Stimulated activated naive B cell treated with anti-CD40 and anti-IgM and Interleukin-4, amounts not matched to agents 10 μg/mL and 1 μg/mL and 100 μg/mL, for 72 hours (primary cell): ENCODE data around the gene IPO4.

ENCODE experiments used
- ATAC-seq, 2 donors: fragments of 150-1000 bp; cut with Tn5 transposase; replicated peaks; 2 replicates each; pipeline ENCODE4 v1.10.0; 2021; ENCODE audit warnings: moderate library complexity in 1 of 2
- DNase-seq: peaks from one replicate; pipeline ENCODE4 v3.0.0; 2021
- H3K27ac Mint-ChIP-seq: one replicate; pipeline ENCODE4 v1.8.0; 2022; ENCODE audit warnings: mild to moderate bottlenecking, mixed read lengths
- H3K27me3 Mint-ChIP-seq, 2 donors: one replicate each; pipeline ENCODE4 v1.8.0; 2022; ENCODE audit warnings: mixed read lengths in 2 of 2
- H3K36me3 Mint-ChIP-seq, 2 donors: one replicate each; pipeline ENCODE4 v1.8.0; 2022; ENCODE audit warnings: mixed read lengths in 2 of 2, mild to moderate bottlenecking in 1 of 2
- H3K4me1 Mint-ChIP-seq, 2 donors: one replicate each; pipeline ENCODE4 v1.8.0; 2022; ENCODE audit warnings: mixed read lengths in 2 of 2, mild to moderate bottlenecking in 1 of 2
- H3K4me3 Mint-ChIP-seq, 2 donors: one replicate each; pipeline ENCODE4 v1.8.0; 2022; ENCODE audit warnings: mild to moderate bottlenecking in 2 of 2, mixed read lengths in 2 of 2, moderate library complexity in 1 of 2
- H3K9me3 Mint-ChIP-seq, 2 donors: one replicate each; pipeline ENCODE4 v1.8.0; 2022; ENCODE audit warnings: mixed read lengths in 2 of 2, mild to moderate bottlenecking in 1 of 2

The IPO4 gene

DNA sequence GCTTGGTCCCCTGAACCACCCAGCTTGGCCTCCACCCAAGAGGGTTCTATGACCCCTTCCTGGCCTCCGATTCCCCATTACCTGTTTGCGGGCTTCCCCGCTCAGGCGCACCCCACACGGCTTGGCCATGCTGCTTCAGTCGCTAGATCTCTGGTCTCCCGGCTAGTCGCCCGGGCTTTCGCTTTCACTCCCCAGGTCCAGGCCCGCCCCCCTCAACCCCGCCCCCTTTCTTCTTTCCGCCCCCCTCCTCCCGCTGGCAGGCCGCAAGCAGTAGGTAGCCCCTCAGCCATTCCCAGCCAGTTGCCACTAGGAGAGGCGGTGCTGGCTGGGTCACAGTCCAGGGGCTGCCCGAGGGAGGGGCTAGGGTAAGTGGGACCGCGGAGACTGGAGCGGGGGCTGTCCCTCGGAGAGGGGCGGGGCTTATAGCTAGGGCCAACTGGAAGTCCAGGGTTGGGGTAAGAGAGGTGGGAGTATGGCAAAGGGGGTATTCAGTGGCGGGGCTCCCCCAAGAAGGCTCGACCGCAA, 42.1 kb downstream of the IPO4 start, which contains the start of gene PSME2:
TSS of gene PSME2 (minus strand) at position 158 of the 525 bp plus-strand sequence. CDS start at position 129, 29 bp downstream.
- H3K27ac Mint-ChIP-seq: peak within 1 kb of the TSS; percentile 97
- H3K4me3 Mint-ChIP-seq: peak within 1 kb of the TSS; percentile 96 to 97
- DNase-seq: peak; percentile 97
- peaks cover 54 to 59% of the 10 kb centered on the region in 2 donors for H3K36me3 Mint-ChIP-seq
- peaks cover 45 to 76% of the 10 kb centered on the region in 2 donors for H3K4me1 Mint-ChIP-seq
- no peaks in the 10 kb centered on the region for H3K9me3 Mint-ChIP-seq
- no peaks in the 10 kb centered on the region for H3K27me3 Mint-ChIP-seq
- ATAC-seq: peak; percentile 79 to 80

GRCh38 chr14:24145690-24146452, 42.7 kb downstream of the IPO4 start:
- DNase-seq: no peak
- ATAC-seq: no peak
- peaks cover 49 to 56% of the 10 kb centered on the region in 2 donors for H3K36me3 Mint-ChIP-seq
- no peaks in the 10 kb centered on the region for H3K9me3 Mint-ChIP-seq
- H3K27me3 Mint-ChIP-seq: no peaks in the 10 kb centered on the region
- peak overlapping the region; percentile 97 for H3K27ac Mint-ChIP-seq
- peaks cover 44 to 76% of the 10 kb centered on the region in 2 donors for H3K4me1 Mint-ChIP-seq
- peak overlapping the region; percentile 96 to 97 for H3K4me3 Mint-ChIP-seq

DNA sequence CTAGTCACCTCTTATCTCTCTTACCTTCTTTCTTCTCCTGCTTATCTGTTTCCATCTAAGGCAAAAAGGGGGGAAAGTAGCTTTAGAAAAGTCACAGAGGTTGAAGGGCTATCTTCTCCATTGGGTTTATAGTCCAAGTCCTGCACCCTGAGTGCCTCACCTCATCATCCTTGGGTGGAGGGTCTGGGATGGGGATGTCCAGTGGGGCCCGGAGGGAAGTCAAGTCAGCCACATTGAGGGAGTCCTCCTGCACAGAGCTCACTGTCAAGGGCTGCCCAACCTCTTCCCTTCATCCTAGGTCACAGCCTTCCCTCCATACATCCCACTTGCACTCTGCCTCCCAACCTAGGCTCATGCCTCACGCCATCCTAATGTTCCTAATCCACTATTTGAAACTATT, 43.4 kb downstream of the IPO4 start:
- H3K9me3 Mint-ChIP-seq: no peaks in the 10 kb centered on the region
- no peak for DNase-seq
- H3K4me1 Mint-ChIP-seq: peaks cover 44 to 75% of the 10 kb centered on the region in 2 donors
- H3K27ac Mint-ChIP-seq: peak overlapping the region; percentile 97
- H3K36me3 Mint-ChIP-seq: peaks cover 43 to 53% of the 10 kb centered on the region in 2 donors
- H3K4me3 Mint-ChIP-seq: peak overlapping the region; percentile 96 to 97
- H3K27me3 Mint-ChIP-seq: no peaks in the 10 kb centered on the region
- ATAC-seq: no peak

- DNase-seq (no peak), ATAC-seq (no peak)
- Mint-ChIP-seq H3K27me3 (no peaks in the 10 kb centered on the region), H3K36me3 (peaks cover 43 to 52% of the 10 kb centered on the region in 2 donors), H3K9me3 (no peaks in the 10 kb centered on the region), H3K4me1 (peaks cover 43 to 77% of the 10 kb centered on the region in 2 donors), H3K27ac (no peak overlapping the region), H3K4me3 (no peak overlapping the region)
These were observed 44.2 kb downstream of the IPO4 start for GRCh38 chr14:24144451-24144850.

GRCh38 chr14:24143511-24143910, 45.1 kb downstream of the IPO4 start:
- ATAC-seq: no peak
- H3K4me1 Mint-ChIP-seq: peaks cover 46 to 77% of the 10 kb centered on the region in 2 donors
- H3K4me3 Mint-ChIP-seq: no peak overlapping the region
- H3K36me3 Mint-ChIP-seq: peaks cover 46 to 55% of the 10 kb centered on the region in 2 donors
- H3K27ac Mint-ChIP-seq: no peak overlapping the region
- no peaks in the 10 kb centered on the region for H3K9me3 Mint-ChIP-seq
- DNase-seq: no peak
- H3K27me3 Mint-ChIP-seq: no peaks in the 10 kb centered on the region

DNA sequence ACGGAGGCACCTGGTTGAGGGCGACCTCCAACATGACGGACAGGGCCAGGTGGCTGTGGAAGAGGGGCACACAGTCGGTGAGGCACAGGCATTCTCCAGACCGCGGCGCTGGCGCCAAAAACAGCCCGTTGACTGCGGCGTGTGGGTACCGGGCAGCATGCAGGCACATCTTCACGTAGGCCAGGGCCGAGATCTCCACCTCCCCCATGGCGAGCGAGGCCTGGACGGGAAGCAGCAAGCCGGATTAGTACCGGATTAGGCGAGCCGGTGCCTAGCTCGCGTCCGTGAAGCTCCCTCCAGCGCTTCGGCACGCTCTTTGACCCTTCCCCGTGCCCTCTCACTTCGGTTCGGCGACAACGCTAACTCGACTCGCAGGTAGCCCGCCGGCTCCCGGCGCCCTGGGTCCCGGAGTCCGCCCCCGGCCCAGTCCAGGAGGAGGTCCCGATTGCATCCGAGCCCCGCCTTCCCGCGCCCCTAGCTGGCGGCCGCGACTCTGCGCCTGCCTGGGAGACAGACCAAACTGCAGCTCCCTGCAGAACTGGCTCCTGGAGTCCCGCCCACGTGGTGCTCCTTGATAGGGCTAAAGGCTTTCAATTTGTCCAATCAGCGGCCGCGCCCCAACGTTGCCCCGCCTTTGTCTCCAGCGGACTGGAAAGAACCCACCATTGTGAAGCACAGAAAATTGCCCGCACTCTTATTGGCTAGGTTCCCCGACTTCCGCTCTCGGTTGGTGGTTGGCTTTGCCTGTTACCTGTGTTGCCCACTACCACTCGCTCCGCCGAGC, 47.3 kb downstream of the IPO4 start, which contains the start of gene EMC9:
TSS of gene EMC9 (minus strand) at position 495 of the 784 bp plus-strand sequence. CDS start at position 208, 287 bp downstream.
- H3K36me3 Mint-ChIP-seq: peaks cover 54 to 67% of the 10 kb centered on the region in 2 donors
- peaks cover 56 to 86% of the 10 kb centered on the region in 2 donors for H3K4me1 Mint-ChIP-seq
- H3K27ac Mint-ChIP-seq: peak within 1 kb of the TSS; percentile 88
- no peaks in the 10 kb centered on the region for H3K27me3 Mint-ChIP-seq
- DNase-seq (peak; percentile 98), ATAC-seq (peak; percentile 88 to 89)
- no peaks in the 10 kb centered on the region for H3K9me3 Mint-ChIP-seq
- H3K4me3 Mint-ChIP-seq: peak within 1 kb of the TSS; percentile 85 to 94

DNA sequence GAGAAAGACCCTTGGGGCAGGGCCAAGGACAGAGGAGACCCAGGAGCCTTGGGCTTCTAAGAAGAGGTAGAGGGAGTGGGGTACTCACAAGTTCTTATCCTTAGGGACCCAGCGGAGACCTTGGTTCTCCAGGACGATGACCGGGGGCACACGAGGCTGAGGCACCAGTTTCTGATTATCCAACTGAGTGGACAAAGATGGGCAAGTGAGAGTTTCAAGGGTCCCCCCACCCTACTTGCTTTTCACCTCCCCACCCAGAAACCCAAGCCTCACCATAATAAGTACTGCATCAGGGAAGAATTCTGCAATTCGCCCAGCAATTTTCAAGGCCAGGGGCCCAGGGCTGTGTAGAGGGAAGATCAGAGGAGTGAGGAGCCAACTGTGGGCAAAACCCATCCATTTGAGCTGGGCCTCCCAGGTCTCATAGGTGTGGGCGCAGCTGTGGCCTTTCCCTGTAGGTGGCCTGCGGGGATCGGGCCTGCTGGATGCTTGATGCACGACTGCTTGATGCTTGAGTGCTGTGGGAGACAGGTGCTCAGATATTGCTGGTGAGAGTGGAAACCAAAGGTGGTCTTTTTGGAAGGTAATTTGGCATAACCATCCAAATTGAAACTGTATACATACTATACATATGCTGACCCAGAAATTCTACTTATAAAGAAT, 49.2 kb downstream of the IPO4 start:
- no peak for DNase-seq
- peaks cover 41 to 52% of the 10 kb centered on the region in 2 donors for H3K36me3 Mint-ChIP-seq
- peak overlapping the region; percentile 75 for H3K27ac Mint-ChIP-seq
- H3K4me3 Mint-ChIP-seq: peak overlapping the region; percentile 62 to 77
- H3K9me3 Mint-ChIP-seq: no peaks in the 10 kb centered on the region
- ATAC-seq: no peak
- H3K27me3 Mint-ChIP-seq: no peaks in the 10 kb centered on the region
- H3K4me1 Mint-ChIP-seq: peaks cover 51 to 76% of the 10 kb centered on the region in 2 donors

DNA sequence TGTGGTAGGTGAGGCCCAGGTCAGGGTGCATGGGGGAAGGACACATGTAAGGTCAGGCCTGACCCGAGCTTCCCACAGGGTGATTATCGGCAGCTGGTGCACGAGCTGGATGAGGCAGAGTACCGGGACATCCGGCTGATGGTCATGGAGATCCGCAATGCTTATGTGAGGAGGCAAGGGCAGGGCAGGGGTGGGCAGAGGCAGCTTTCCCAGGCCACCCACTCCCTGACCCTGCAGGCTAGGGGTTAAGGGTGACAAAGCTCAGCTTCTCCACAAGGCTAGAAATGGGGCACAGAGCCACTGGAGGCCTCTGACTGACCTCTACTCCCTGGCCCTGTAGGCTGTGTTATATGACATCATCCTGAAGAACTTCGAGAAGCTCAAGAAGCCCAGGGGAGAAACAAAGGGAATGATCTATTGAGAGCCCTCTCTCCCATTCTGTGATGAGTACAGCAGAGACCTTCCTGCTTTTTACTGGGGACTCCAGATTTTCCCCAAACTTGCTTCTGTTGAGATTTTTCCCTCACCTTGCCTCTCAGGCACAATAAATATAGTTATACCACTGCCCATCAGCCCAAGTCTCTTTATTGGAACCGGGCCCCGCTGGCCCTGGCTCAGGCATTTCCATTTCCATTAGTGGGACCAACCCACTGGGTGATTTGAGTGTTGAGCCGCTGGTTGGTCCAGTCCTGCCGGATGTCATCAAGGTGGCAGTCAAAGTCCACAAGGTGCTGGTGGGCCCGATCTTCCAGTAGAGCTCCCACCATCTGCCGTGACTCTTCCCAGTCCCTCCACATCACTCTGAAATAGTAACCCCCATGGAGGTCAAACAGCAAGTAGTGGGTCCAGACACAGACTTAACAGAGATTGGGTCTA, 50.0 kb downstream of the IPO4 start:
- DNase-seq: no peak
- Mint-ChIP-seq H3K36me3 (peaks cover 37 to 45% of the 10 kb centered on the region in 2 donors), H3K27me3 (no peaks in the 10 kb centered on the region), H3K4me3 (peak overlapping the region; percentile 62 to 77), H3K27ac (peak overlapping the region; percentile 74), H3K9me3 (no peaks in the 10 kb centered on the region), H3K4me1 (peaks cover 48 to 69% of the 10 kb centered on the region in 2 donors)
- no peak for ATAC-seq

- H3K4me1 Mint-ChIP-seq: peaks cover 43 to 63% of the 10 kb centered on the region in 2 donors
- H3K9me3 Mint-ChIP-seq: no peaks in the 10 kb centered on the region
- H3K27me3 Mint-ChIP-seq: no peaks in the 10 kb centered on the region
- DNase-seq: no peak
- peaks cover 29 to 37% of the 10 kb centered on the region in 2 donors for H3K36me3 Mint-ChIP-seq
- H3K27ac Mint-ChIP-seq: peak overlapping the region; percentile 74
- H3K4me3 Mint-ChIP-seq: peak overlapping the region; percentile 90 to 93
- no peak for ATAC-seq
These were observed 50.9 kb downstream of the IPO4 start for GRCh38 chr14:24137529-24138395.

DNA sequence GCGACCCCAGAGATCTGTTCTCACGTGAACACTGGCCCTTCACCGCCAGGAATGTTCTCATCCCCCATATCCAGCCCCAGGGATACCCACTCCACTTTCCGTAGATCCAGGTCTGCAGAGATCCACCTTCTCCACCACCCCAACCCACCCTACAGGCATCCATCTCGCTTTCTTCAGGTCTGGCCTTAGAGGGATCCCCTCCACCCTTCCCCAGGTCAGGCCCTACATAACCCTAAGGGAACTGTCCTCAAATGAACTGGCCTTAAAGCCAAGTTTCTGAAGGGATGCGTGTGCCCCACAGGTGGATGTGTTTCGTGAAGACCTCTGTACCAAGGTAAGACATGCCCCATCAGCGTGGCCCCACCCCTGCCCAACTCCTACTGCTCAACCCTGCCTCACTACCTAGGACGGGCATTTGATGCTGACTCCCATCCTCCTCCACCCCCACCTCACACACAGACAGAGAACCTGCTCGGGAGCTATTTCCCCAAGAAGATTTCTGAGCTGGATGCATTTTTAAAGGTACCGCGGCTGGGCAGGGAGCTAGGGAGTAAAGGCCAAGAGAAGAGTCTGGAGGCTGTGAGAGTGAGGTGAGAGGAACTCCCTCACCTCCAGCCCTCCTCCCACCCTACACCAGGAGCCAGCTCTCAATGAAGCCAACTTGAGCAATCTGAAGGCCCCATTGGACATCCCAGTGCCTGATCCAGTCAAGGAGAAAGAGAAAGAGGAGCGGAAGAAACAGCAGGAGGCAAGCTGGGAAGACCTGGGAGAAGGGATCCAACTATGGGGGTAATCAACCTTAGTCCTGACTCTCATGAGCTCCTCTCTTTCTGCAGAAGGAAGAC, 51.7 kb downstream of the IPO4 start:
- DNase-seq (no peak), ATAC-seq (no peak)
- Mint-ChIP-seq H3K27ac (peak overlapping the region; percentile 97), H3K9me3 (no peaks in the 10 kb centered on the region), H3K4me3 (peak overlapping the region; percentile 90 to 93), H3K27me3 (no peaks in the 10 kb centered on the region), H3K4me1 (peaks cover 45 to 63% of the 10 kb centered on the region in 2 donors), H3K36me3 (peaks cover 30 to 35% of the 10 kb centered on the region in 2 donors)

GRCh38 chr14:24135834-24136683, 52.6 kb downstream of the IPO4 start, which contains the start of gene PSME1:
Gene PSME1, plus strand, starts transcription at chr14:24136194. Its CDS starts 69 bp downstream, at chr14:24136263.
- DNase-seq: peak; percentile 89
- peak; percentile 92 to 96 for ATAC-seq
- H3K9me3 Mint-ChIP-seq: no peaks in the 10 kb centered on the region
- H3K27me3 Mint-ChIP-seq: no peaks in the 10 kb centered on the region
- H3K36me3 Mint-ChIP-seq: peaks cover 32 to 35% of the 10 kb centered on the region in 2 donors
- peaks cover 45 to 65% of the 10 kb centered on the region in 2 donors for H3K4me1 Mint-ChIP-seq
- peak within 1 kb of the TSS; percentile 97 for H3K27ac Mint-ChIP-seq
- H3K4me3 Mint-ChIP-seq: peak within 1 kb of the TSS; percentile 90 to 93
